Common myeloid progenitor, CD34-positive (primary cell): Measurements from ENCODE around the gene RNH1.

Source experiments
- CTCF ChIA-PET: fragments of 350-600 bp; sonication (Branson Sonifier 250); formaldehyde crosslinking; loops from one replicate; lab custom pipeline; 2021; ENCODE audit warnings: antibody characterized with exemption; lab: Charles Lee
- POLR2A ChIA-PET: fragments of 350-600 bp; sonication (Branson Sonifier 250); formaldehyde crosslinking; loops from one replicate; lab custom pipeline; 2021; ENCODE audit warnings: antibody characterized with exemption; lab: Charles Lee
- DNase-seq, 3 donors: peaks; one replicate each; pipeline versions ENCODE4 v3.0.0 to v3.0.0-alpha.2; 2013
- H3K27ac ChIP-seq, 2 experiments: 1 replicate in 1 of 2; 2 replicates in 1 of 2; pipeline ENCODE4 v1.7.0; 2013; ENCODE audit warnings: inconsistent platforms in 2 of 2, low read length in 2 of 2, mild to moderate bottlenecking in 2 of 2, low read depth in 1 of 2, moderate library complexity in 1 of 2; ENCODE audit not compliant: severe bottlenecking in 2 of 2, insufficient read depth in 1 of 2, poor library complexity in 1 of 2
- H3K27me3 ChIP-seq, 5 experiments: replicated peaks in 2 of 5; 1 replicate in 3 of 5; 2 replicates in 2 of 5; pipeline versions ENCODE4 v1.6.1 to v1.7.0; 2013; ENCODE audit warnings: low read length in 4 of 5, mild to moderate bottlenecking in 2 of 5, moderate library complexity in 2 of 5, inconsistent platforms in 1 of 5; ENCODE audit not compliant: insufficient read depth in 5 of 5, control insufficient read depth in 4 of 5
- H3K36me3 ChIP-seq, 4 experiments: 1 replicate in 2 of 4; 2 replicates in 2 of 4; pipeline versions ENCODE4 v1.6.1 to v1.7.0; 2013; ENCODE audit warnings: low read length in 3 of 4, control low read depth in 1 of 4, mild to moderate bottlenecking in 1 of 4; ENCODE audit not compliant: control insufficient read depth in 4 of 4, insufficient read depth in 4 of 4
- H3K4me1 ChIP-seq, 4 experiments: 1 replicate in 3 of 4; 2 replicates in 1 of 4; pipeline versions ENCODE4 v1.6.1 to v1.7.1; 2013; ENCODE audit warnings: low read length in 3 of 4, mild to moderate bottlenecking in 3 of 4, control low read depth in 1 of 4, inconsistent platforms in 1 of 4, moderate library complexity in 1 of 4; ENCODE audit not compliant: control insufficient read depth in 4 of 4, insufficient read depth in 4 of 4; ENCODE audit errors: control extremely low read depth in 1 of 4
- H3K4me3 ChIP-seq, 7 experiments: 1 replicate in 4 of 7; 2 replicates in 3 of 7; pipeline versions ENCODE4 v1.5.1 to v1.7.0; 2013; ENCODE audit warnings: mild to moderate bottlenecking in 7 of 7, low read length in 6 of 7, moderate library complexity in 6 of 7, inconsistent platforms in 2 of 7, low read depth in 2 of 7, control low read depth in 1 of 7; ENCODE audit not compliant: insufficient read depth in 4 of 7, control insufficient read depth in 1 of 7; ENCODE audit errors: extremely low read depth in 1 of 7
- H3K9me3 ChIP-seq, 5 experiments: 1 replicate in 4 of 5; 2 replicates in 1 of 5; pipeline versions ENCODE4 v1.6.1 to v1.7.1; 2013; ENCODE audit warnings: low read length in 4 of 5, mild to moderate bottlenecking in 2 of 5, inconsistent platforms in 1 of 5, low read depth in 1 of 5, moderate library complexity in 1 of 5; ENCODE audit not compliant: control insufficient read depth in 4 of 5, insufficient read depth in 2 of 5; ENCODE audit errors: control extremely low read depth in 1 of 5
- WGBS: methylation state at CpG from one replicate; pipeline ENCODE4 v1.1.5; 2013; ENCODE audit not compliant: insufficient coverage; 5-methylcytosine and 5-hydroxymethylcytosine counted together

The RNH1 gene

GRCh38 chr11:553083-553987 is 46.3 kb upstream of the RNH1 start:
- Histone ChIP-seq H3K36me3 (peaks cover 0 to 5% (median 0%) of the 10 kb centered on the region in 4 experiments), H3K4me1 (peaks cover 0 to 21% (median 13%) of the 10 kb centered on the region in 4 experiments), H3K4me3 (no peak overlapping the region), H3K9me3 (no peaks in the 10 kb centered on the region), H3K27me3 (peaks cover 0 to 33% (median 12%) of the 10 kb centered on the region in 5 experiments), H3K27ac (no peak overlapping the region)
- ChIA-PET CTCF (interaction anchor here (1.2 to 1.5 kb wide), 2 partner anchors 8 to 17 kb away, joined by 5 read pairs; no protein-coding TSS in a partner anchor), POLR2A (no interaction called here)
- WGBS = 95% methylated on average over 24 of the region's 27 CpGs
- no peak for DNase-seq

DNA sequence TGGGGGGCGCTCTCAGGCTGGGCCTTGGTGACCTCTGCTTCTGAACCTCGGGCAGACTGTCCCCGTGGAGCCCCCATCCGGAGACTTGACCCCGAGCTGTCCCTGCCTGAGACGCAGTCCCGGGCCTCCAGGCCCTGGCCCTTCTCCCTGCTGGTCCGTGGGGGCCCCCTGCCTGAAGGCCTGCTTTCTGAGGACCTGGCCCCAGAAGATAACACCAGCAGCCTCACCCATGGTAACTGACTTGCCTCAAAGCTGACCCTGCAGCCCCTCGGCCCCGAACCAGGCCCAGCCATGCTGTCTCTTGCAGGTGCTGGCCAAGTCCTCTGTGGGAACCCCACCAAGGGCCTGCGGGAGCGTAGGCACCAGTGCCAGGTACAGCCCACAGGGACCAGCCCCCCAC is 44.6 kb upstream of the RNH1 start:
- 82% methylated on average over 9 of the region's 12 CpGs for WGBS
- Histone ChIP-seq H3K4me3 (no peak overlapping the region), H3K36me3 (peaks cover 0 to 5% (median 0%) of the 10 kb centered on the region in 4 experiments), H3K27ac (no peak overlapping the region), H3K27me3 (peaks cover 0 to 15% (median 9%) of the 10 kb centered on the region in 5 experiments), H3K9me3 (no peaks in the 10 kb centered on the region), H3K4me1 (peaks cover 0 to 21% (median 12%) of the 10 kb centered on the region in 4 experiments)
- DNase-seq = no peak
- CTCF ChIA-PET = no interaction called here
- POLR2A ChIA-PET = no interaction called here

GRCh38 chr11:551131-551530 is 44.1 kb upstream of the RNH1 start:
- H3K4me3 ChIP-seq = no peak overlapping the region
- H3K4me1 ChIP-seq = peaks cover 0 to 17% (median 10%) of the 10 kb centered on the region in 4 experiments
- no peak for DNase-seq
- H3K27me3 ChIP-seq = peaks cover 0 to 11% (median 4%) of the 10 kb centered on the region in 5 experiments
- no peaks in the 10 kb centered on the region for H3K9me3 ChIP-seq
- 90% methylated on average over 14 of the region's 16 CpGs for WGBS
- H3K36me3 ChIP-seq = peaks cover 0 to 5% (median 0%) of the 10 kb centered on the region in 4 experiments
- H3K27ac ChIP-seq = no peak overlapping the region
- ChIA-PET CTCF (interaction anchor here (1.3 kb wide), 1 partner anchor 9 kb away, joined by 5 read pairs; no protein-coding TSS in a partner anchor), POLR2A (no interaction called here)

GRCh38 chr11:550746-551085 is 43.7 kb upstream of the RNH1 start:
- Histone ChIP-seq H3K27me3 (peaks cover 0 to 7% (median 4%) of the 10 kb centered on the region in 5 experiments), H3K9me3 (no peaks in the 10 kb centered on the region), H3K4me3 (no peak overlapping the region), H3K27ac (no peak overlapping the region), H3K36me3 (peaks cover 0 to 5% (median 0%) of the 10 kb centered on the region in 4 experiments), H3K4me1 (peaks cover 0 to 13% (median 8%) of the 10 kb centered on the region in 4 experiments)
- ChIA-PET CTCF (interaction anchor here (1.3 kb wide), 1 partner anchor 9 kb away, joined by 5 read pairs; no protein-coding TSS in a partner anchor), POLR2A (no interaction called here)
- no peak for DNase-seq
- 100% methylated on average over 3 of the region's 5 CpGs for WGBS

DNA sequence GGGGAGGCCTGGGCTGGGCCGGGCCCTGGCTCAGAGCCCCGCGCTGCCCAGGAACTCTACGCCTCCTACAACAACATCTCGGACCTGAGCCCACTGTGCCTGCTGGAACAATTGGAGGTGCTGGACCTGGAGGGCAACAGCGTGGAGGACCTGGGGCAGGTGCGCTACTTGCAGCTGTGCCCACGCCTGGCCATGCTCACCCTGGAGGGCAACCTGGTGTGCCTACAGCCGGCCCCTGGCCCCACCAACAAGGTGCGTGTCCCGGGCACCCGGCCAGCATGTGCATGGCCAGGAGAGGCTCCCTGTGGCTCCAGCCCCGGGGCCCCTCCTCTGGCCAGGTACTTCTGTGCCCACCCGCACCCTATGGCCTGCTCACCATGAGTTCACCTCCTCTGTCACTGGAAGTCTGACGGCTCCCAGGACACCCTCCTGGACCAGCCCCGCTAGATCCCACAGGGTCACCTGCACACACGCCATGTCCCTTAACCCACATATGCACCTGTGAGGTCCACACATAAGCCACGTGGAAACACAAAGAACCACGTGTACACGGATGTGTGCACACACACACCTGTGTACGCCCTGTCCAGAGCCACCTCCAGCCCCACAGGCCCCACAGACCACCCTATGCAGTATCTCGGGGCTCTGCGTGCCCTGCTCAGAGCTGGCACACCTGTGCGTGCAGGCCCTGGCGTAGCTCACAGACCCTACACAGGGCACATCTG is 43.1 kb upstream of the RNH1 start:
- DNase-seq = no peak
- peaks cover 0 to 8% (median 4%) of the 10 kb centered on the region in 4 experiments for H3K4me1 ChIP-seq
- POLR2A ChIA-PET = no interaction called here

DNA sequence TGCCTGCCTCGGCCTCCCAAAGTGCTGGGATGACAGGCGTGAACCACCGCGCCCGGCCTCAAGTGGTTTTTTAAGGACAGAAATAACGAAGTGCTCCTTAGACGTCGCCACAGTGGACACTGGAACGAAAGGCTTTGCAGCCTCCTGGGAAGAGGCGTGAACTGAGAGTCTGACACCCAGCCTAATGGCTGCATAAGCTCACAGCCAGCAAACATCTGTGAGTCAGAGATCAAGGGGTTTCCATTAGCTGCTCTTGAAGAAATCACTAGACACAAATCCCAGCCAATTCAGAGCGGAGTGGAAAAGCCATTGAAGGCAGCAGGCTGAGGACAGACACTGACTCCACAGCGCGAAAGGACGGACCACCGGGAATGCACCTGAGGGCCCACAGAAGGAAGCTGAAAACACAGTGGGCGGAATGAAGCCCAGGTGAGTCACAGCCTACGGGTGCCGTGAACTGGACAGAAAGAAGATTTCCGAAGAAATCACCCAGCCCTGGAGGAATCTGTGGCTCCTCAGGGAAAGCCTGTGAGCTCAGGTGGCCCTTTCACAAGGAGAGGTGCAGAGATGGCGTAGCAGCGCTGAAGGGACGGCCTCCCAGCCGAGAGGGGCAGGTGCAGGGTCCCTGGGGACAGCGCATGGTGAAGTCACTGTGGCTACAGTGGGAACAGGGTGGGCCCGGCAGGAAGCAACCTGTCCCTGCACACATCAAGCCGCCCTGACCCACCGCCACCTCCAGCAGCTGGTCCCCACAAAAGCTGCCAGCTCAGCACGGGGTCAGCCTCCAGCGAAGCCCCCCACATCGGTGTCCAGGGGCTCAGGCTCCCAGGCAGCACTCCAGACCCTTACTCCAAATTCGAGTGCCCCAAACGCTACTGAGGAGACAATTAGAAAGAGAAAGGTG is 41.9 kb upstream of the RNH1 start:
- Histone ChIP-seq H3K4me3 (no peak overlapping the region), H3K9me3 (no peaks in the 10 kb centered on the region), H3K36me3 (peaks cover 0 to 5% (median 0%) of the 10 kb centered on the region in 4 experiments), H3K27me3 (no peaks in the 10 kb centered on the region), H3K27ac (no peak overlapping the region), H3K4me1 (no peaks in the 10 kb centered on the region)
- DNase-seq = no peak
- ChIA-PET CTCF (no interaction called here), POLR2A (no interaction called here)
- 97% methylated on average over 29 of the region's 32 CpGs for WGBS

More for the DNA sequence above, 43.1 kb upstream of the RNH1 start:
- Histone ChIP-seq H3K27ac (no peak overlapping the region), H3K36me3 (peaks cover 0 to 5% (median 0%) of the 10 kb centered on the region in 4 experiments), H3K4me3 (no peak overlapping the region), H3K27me3 (peaks cover 0 to 1% (median under 1%) of the 10 kb centered on the region in 5 experiments), H3K9me3 (no peaks in the 10 kb centered on the region)
- CTCF ChIA-PET = interaction anchor here (1.3 kb wide), 1 partner anchor 10 kb away, joined by 5 read pairs; no protein-coding TSS in a partner anchor
- 99% methylated on average over 25 of the region's 25 CpGs for WGBS
